ENCODE measurements around the gene CDC42BPG.

DNA sequence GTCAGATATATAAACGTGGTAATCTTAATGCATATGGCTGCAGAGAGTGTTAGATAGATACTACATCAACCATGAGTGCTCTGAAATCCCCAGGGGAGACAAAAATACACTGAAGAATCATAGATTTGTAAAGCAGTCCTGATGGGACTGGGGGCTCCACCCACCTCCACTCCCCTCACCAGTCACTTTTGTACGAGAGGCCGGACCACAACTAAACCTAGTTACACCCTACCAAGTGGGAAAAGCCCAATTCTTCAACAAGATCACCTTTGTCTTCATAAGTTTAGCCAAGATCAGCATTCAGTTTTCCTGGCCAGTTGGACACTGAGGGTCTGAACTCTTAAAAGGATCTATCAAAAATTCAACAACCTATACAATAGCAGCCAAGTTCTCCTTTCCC is 67.6 kb downstream of the CDC42BPG start:
- TF ChIP-seq CTCF (IDR thresholded peaks at IDR 0.05; ENCODE audit: low read depth, low read length) (no peak), EZH2phosphoT487 (IDR thresholded peaks at IDR 0.05; ENCODE audit: low read depth) (no peak)

Data from OCI-LY3 (cell line).